HepG2 (cell line): ENCODE results near the gene MARS1. TPM values are rescaled to one million over a fixed set of nuclear protein-coding genes. Genes with fewer than 3 reads are reported as not detected.

Experiments used
- BRD4 ChIP-seq: sonication (generic); formaldehyde crosslinking; IDR thresholded peaks from 2 replicates; pipeline ENCODE4 v1.4.0; 2020; ENCODE audit warnings: missing genetic modification reagents
- CCDC6 ChIP-seq: sonication (generic); formaldehyde crosslinking; IDR thresholded peaks from 2 replicates; pipeline ENCODE4 v1.8.1; 2022; ENCODE audit warnings: mild to moderate bottlenecking, missing genetic modification reagents, moderate library complexity
- DNMT1 ChIP-seq: sonication (generic); formaldehyde crosslinking; IDR thresholded peaks from 2 replicates; pipeline ENCODE4 v1.5.1; 2020; ENCODE audit warnings: mild to moderate bottlenecking, missing genetic modification reagents
- TRIM24 ChIP-seq: sonication (generic); formaldehyde crosslinking; IDR thresholded peaks from 2 replicates; pipeline ENCODE4 v1.8.0; 2022; ENCODE audit warnings: mild to moderate bottlenecking, missing genetic modification reagents
- USF2 ChIP-seq, 2 experiments: sonication (generic) in 1 of 2; formaldehyde crosslinking in 1 of 2; IDR thresholded peaks; 2 replicates each; pipeline versions ENCODE4 v1.5.1 to v1.6.1; 2011 to 2020; ENCODE audit warnings: borderline replicate concordance in 1 of 2, low read depth in 1 of 2, low read length in 1 of 2, mild to moderate bottlenecking in 1 of 2, missing genetic modification reagents in 1 of 2, moderate library complexity in 1 of 2
- ZNF138 ChIP-seq: sonication (generic); formaldehyde crosslinking; IDR thresholded peaks from 2 replicates; pipeline ENCODE4 v1.5.0; 2020; ENCODE audit warnings: mild to moderate bottlenecking, low read depth, missing genetic modification reagents
- ZNF3 ChIP-seq: IDR thresholded peaks from 2 replicates; pipeline ENCODE4 v1.7.0; 2017; ENCODE audit warnings: inconsistent platforms
- ZNF362 ChIP-seq: sonication (generic); formaldehyde crosslinking; IDR thresholded peaks from 2 replicates; pipeline ENCODE4 v1.4.0; 2020; ENCODE audit warnings: missing genetic modification reagents, mild to moderate bottlenecking, borderline replicate concordance
- ZNF572 ChIP-seq: sonication (generic); formaldehyde crosslinking; IDR thresholded peaks from 2 replicates; pipeline ENCODE4 v1.5.1; 2020; ENCODE audit warnings: mild to moderate bottlenecking, missing genetic modification reagents
- ZSCAN29 ChIP-seq: sonication (generic); formaldehyde crosslinking; conservative IDR thresholded peaks from 2 replicates; pipeline ENCODE4 v1.4.0; 2020; ENCODE audit warnings: mild to moderate bottlenecking, missing genetic modification reagents
- polyA plus RNA-seq, 8 experiments: library from polyadenylated mRNA; depleted of rRNA in 3 of 8; stranded (reverse) in 7 of 8; unstranded in 1 of 8; fragments of >200 nt; fragmentation: Illumina TruSeq in 4 of 8; extraction: Trizol in 4 of 8; gene quantifications; 2 replicates each; pipeline versions ENCODE4 v1.2.1 to v1.2.3, GENCODE V29; 2011 to 2016; ENCODE audit warnings: low read depth in 4 of 8, missing spikeins in 1 of 8, mixed read lengths in 1 of 8; ENCODE audit not compliant: insufficient read depth in 1 of 8
- total RNA-seq, 5 experiments: library from RNA; depleted of rRNA; stranded (reverse); fragments of >200 nt; fragmentation: Illumina TruSeq; extraction: Trizol; gene quantifications; 2 replicates each; pipeline ENCODE4 v1.2.3, GENCODE V29; 2016; ENCODE audit warnings: low read depth in 1 of 5
- TF ChIP-seq, protein P1 (sequence below): sonication (generic); formaldehyde crosslinking; IDR thresholded peaks from 2 replicates; pipeline ENCODE4 v1.8.1; 2023; ENCODE audit warnings: missing genetic modification reagents, inconsistent platforms, borderline replicate concordance
- TF ChIP-seq, protein P2 (sequence below): sonication (generic); formaldehyde crosslinking; IDR thresholded peaks from 2 replicates; pipeline ENCODE4 v1.4.0; 2020; ENCODE audit warnings: low read depth, mild to moderate bottlenecking, missing genetic modification reagents
- TF ChIP-seq, protein P3 (sequence below): sonication (generic); formaldehyde crosslinking; IDR thresholded peaks from 2 replicates; pipeline ENCODE4 v1.4.0; 2020; ENCODE audit warnings: missing genetic modification reagents
- TF ChIP-seq, protein P4 (sequence below): IDR thresholded peaks from 2 replicates; pipeline ENCODE4 v1.6.1; 2016; ENCODE audit warnings: control low read depth
- TF ChIP-seq, protein P5 (sequence below): IDR thresholded peaks from 2 replicates; pipeline ENCODE4 v1.6.1; 2016; ENCODE audit warnings: low read depth, missing genetic modification reagents, missing compliant biosample characterization

The MARS1 gene
- total and polyA plus RNA-seq, 2 of the 13 experiments (the other 11 are each of a cell fraction or from before 2014, with no cell fraction given) = 115 to 181 TPM

DNA sequence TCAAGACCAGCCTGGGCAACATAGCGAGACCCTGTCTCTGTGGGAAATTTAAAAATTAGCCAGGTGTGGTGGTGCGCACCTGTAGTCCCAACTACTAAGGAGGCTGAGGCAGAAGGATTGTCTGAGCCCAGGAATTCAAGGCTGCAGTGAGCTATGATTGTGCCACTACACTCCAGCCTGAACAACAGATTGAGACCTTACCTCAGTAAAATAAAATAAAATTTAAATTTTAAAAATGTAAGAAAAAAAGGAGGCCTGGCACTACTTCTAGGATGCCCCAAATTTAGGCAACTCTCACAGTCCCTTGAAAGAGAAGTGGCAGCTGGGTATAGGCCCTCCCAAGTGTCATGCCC, 33.7 kb upstream of the MARS1 start (continued):
- TF ChIP-seq, protein P1, sequence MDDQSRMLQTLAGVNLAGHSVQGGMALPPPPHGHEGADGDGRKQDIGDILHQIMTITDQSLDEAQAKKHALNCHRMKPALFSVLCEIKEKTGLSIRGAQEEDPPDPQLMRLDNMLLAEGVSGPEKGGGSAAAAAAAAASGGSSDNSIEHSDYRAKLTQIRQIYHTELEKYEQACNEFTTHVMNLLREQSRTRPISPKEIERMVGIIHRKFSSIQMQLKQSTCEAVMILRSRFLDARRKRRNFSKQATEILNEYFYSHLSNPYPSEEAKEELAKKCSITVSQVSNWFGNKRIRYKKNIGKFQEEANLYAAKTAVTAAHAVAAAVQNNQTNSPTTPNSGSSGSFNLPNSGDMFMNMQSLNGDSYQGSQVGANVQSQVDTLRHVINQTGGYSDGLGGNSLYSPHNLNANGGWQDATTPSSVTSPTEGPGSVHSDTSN (CRISPR knock-in tag) = no peak
- TF ChIP-seq USF2 (IDR thresholded peaks at IDR 0.05; ENCODE audit: low read depth, low read length) (no peak), USF2 (CRISPR knock-in tag; IDR thresholded peaks at IDR 0.05; ENCODE audit: borderline replicate concordance) (0 out of 2 replicates have a peak, but pooled peaks have one; percentile 19), ZNF138 (CRISPR knock-in tag) (no peak), BRD4 (CRISPR knock-in tag) (no peak), DNMT1 (CRISPR knock-in tag) (0 out of 2 replicates have a peak, but pooled peaks have one; percentile 37), TRIM24 (CRISPR knock-in tag) (no peak), CCDC6 (CRISPR knock-in tag) (no peak), ZNF572 (CRISPR knock-in tag) (no peak), ZSCAN29 (no peak), ZNF362 (CRISPR knock-in tag) (no peak), ZNF3 (CRISPR knock-in tag) (0 out of 2 replicates have a peak, but pooled peaks have one; percentile 14)
- TF ChIP-seq, protein P2, sequence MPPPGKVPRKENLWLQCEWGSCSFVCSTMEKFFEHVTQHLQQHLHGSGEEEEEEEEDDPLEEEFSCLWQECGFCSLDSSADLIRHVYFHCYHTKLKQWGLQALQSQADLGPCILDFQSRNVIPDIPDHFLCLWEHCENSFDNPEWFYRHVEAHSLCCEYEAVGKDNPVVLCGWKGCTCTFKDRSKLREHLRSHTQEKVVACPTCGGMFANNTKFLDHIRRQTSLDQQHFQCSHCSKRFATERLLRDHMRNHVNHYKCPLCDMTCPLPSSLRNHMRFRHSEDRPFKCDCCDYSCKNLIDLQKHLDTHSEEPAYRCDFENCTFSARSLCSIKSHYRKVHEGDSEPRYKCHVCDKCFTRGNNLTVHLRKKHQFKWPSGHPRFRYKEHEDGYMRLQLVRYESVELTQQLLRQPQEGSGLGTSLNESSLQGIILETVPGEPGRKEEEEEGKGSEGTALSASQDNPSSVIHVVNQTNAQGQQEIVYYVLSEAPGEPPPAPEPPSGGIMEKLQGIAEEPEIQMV (CRISPR knock-in tag) = no peak
- TF ChIP-seq, protein P3, sequence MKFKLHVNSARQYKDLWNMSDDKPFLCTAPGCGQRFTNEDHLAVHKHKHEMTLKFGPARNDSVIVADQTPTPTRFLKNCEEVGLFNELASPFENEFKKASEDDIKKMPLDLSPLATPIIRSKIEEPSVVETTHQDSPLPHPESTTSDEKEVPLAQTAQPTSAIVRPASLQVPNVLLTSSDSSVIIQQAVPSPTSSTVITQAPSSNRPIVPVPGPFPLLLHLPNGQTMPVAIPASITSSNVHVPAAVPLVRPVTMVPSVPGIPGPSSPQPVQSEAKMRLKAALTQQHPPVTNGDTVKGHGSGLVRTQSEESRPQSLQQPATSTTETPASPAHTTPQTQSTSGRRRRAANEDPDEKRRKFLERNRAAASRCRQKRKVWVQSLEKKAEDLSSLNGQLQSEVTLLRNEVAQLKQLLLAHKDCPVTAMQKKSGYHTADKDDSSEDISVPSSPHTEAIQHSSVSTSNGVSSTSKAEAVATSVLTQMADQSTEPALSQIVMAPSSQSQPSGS (CRISPR knock-in tag) = no peak
- TF ChIP-seq, protein P4, sequence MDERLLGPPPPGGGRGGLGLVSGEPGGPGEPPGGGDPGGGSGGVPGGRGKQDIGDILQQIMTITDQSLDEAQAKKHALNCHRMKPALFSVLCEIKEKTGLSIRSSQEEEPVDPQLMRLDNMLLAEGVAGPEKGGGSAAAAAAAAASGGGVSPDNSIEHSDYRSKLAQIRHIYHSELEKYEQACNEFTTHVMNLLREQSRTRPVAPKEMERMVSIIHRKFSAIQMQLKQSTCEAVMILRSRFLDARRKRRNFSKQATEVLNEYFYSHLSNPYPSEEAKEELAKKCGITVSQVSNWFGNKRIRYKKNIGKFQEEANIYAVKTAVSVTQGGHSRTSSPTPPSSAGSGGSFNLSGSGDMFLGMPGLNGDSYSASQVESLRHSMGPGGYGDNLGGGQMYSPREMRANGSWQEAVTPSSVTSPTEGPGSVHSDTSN (CRISPR knock-in tag) = 0 out of 2 replicates have a peak, but pooled peaks have one; percentile 37
- TF ChIP-seq, protein P5, sequence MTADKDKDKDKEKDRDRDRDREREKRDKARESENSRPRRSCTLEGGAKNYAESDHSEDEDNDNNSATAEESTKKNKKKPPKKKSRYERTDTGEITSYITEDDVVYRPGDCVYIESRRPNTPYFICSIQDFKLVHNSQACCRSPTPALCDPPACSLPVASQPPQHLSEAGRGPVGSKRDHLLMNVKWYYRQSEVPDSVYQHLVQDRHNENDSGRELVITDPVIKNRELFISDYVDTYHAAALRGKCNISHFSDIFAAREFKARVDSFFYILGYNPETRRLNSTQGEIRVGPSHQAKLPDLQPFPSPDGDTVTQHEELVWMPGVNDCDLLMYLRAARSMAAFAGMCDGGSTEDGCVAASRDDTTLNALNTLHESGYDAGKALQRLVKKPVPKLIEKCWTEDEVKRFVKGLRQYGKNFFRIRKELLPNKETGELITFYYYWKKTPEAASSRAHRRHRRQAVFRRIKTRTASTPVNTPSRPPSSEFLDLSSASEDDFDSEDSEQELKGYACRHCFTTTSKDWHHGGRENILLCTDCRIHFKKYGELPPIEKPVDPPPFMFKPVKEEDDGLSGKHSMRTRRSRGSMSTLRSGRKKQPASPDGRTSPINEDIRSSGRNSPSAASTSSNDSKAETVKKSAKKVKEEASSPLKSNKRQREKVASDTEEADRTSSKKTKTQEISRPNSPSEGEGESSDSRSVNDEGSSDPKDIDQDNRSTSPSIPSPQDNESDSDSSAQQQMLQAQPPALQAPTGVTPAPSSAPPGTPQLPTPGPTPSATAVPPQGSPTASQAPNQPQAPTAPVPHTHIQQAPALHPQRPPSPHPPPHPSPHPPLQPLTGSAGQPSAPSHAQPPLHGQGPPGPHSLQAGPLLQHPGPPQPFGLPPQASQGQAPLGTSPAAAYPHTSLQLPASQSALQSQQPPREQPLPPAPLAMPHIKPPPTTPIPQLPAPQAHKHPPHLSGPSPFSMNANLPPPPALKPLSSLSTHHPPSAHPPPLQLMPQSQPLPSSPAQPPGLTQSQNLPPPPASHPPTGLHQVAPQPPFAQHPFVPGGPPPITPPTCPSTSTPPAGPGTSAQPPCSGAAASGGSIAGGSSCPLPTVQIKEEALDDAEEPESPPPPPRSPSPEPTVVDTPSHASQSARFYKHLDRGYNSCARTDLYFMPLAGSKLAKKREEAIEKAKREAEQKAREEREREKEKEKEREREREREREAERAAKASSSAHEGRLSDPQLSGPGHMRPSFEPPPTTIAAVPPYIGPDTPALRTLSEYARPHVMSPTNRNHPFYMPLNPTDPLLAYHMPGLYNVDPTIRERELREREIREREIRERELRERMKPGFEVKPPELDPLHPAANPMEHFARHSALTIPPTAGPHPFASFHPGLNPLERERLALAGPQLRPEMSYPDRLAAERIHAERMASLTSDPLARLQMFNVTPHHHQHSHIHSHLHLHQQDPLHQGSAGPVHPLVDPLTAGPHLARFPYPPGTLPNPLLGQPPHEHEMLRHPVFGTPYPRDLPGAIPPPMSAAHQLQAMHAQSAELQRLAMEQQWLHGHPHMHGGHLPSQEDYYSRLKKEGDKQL (CRISPR knock-in tag) = no peak
